GM18868 (cell line): ENCODE data around the gene CDSN.

ENCODE experiments used
- ATAC-seq: cut with Tn5 transposase; IDR thresholded peaks from one replicate; pipeline ENCODE4 v1.9.1; 2021; ENCODE audit warnings: mild to moderate bottlenecking, moderate library complexity; ENCODE audit not compliant: unreplicated experiment

CDSN gene

DNA sequence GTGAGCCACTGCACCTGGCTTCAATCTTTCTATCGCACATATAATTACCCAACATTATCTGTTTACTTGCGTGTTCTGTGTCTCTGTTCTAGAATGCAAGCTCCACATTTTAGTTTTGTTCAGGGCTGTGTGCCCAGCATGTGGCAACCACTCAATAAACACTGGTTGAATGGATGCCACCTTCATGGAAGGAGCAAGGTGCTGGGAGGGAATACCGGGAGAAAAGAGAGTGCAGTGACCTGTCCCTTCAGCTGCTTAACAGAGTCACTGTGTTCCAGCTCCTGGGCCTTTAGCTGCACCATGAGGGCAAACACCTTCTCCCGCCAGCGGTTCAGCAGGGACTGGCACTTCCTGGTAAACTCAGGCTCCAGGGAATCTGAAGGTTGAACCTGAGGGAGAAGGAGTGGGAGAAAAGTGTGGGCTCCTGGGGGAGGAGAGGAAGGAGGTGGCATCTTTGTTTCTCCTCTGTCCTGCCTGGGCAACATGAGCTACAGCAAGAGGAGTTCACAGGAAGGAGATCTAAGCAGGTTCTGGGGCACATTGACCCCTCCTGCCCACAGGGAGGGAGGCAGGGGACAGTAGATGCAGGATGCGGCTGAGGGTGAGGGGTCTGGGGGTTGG is 29.7 kb upstream of the CDSN start:
- no peak for ATAC-seq

- ATAC-seq: no peak
These were observed 25.1 kb upstream of the CDSN start for GRCh38 chr6:31145386-31145785.

- no peak for ATAC-seq
These were observed 24.7 kb upstream of the CDSN start for GRCh38 chr6:31144970-31145340.

- no peak for ATAC-seq
These were observed 24.2 kb upstream of the CDSN start for GRCh38 chr6:31144296-31144969.

DNA sequence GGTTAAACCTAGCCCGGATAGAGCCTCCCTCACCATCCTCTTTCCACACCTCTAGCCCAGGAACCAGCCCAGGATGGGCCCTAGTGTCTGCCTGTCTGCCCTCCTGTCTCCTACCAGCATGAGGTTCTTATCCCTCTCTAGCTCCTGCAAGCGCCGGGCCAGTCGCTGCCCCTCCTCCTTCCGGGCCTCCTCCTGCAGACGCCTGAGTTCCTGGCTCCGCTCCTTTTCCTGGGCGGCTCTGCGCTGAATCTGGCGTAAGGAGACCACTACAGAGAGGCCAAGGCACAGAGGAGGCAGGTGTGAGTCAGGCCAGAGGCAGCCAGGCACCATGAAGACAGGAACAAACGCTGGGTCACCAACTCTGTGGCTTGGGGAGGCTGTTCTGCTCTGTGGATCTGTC is 22.9 kb upstream of the CDSN start:
- ATAC-seq: no peak

GRCh38 chr6:31142361-31142761 is 22.1 kb upstream of the CDSN start:
- no peak for ATAC-seq

- no peak for ATAC-seq
These were observed 20.4 kb upstream of the CDSN start for GRCh38 chr6:31140643-31141042.

DNA sequence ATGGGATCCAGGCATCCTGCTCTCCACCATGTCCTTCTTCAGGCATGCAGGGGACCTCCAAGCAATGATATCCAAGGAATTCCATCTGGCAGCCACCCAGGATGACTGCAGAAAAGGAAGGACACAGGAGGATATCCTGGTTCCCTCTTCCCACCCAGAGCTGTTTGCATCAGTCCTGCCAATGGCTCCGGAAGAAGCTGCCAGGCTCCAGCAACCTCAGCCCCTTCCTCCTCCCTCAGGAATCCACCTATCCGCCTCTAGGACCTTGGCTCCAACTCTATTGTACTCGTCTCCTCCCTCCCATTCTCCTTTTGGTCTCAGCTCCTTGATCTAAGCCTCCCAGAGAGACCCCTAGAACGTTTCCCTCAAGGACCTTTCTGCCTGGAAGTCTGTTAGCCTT is 19.4 kb upstream of the CDSN start:
- ATAC-seq: no peak

DNA sequence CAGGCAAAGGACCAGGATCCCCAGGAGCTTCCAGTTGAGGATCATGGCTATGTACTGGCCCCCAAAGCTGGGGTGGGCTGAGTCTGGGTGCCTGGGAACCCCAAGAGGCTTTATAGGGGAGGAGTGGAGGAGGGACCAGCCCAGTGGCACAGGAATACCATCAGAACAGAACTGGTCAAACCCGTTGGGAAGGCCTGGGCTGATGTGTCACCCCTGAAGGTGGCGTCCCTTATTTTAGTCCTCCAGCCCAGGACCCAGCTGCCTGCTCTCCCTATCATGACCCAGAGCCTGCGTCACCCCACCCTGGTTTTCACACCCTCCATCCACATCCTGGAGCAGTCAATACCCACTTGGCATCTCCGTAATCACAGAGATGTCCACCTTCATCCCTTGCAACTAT is 18.7 kb upstream of the CDSN start, which contains the start of gene PSORS1C2:
Gene PSORS1C2 (minus strand): TSS at position 85 of the 400 bp plus-strand sequence. CDS start 40 bp downstream, at position 45.
- ATAC-seq: no peak

DNA sequence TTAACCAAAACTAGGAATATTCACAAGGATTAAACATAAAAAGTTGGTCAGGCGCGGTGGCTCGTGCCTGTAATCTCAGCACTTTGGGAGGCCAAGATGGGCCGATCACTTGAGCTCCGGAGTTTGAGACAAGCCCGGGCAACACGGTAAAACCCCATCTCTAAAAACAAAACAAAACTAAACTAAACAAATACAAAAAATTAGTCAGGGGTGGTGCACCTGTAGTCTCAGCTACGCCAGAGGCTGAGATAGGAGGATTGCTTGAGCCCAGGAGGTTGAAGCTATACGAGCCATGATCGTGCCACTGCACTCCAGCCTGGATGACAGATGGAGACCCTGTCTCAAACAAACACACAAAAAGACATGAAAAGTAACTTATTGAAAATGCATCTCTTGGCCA is 15.5 kb upstream of the CDSN start:
- peak; percentile 60 for ATAC-seq

GRCh38 chr6:31132806-31133205 is 12.6 kb upstream of the CDSN start:
- ATAC-seq: no peak

DNA sequence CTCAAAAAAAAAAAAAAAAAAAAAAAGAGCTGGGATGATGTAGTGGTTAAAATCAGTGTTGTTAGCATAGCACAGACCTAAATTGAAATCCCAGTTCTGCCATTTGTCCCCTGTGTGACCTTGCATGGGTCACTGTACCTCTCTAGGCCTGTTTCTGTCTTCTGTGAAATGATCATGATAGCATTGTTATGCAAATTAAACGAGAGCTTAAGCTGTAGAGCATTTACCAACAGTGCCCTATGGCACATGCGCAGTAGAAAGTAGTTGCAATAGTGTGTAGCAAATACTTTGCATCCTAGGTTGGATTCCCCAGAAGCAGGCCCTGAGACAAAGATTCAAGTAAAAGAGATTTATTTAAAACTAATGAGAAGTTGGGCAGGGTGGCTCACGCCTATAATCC is 11.3 kb upstream of the CDSN start:
- no peak for ATAC-seq

GRCh38 chr6:31130751-31131150 is 10.5 kb upstream of the CDSN start:
- ATAC-seq: no peak

DNA sequence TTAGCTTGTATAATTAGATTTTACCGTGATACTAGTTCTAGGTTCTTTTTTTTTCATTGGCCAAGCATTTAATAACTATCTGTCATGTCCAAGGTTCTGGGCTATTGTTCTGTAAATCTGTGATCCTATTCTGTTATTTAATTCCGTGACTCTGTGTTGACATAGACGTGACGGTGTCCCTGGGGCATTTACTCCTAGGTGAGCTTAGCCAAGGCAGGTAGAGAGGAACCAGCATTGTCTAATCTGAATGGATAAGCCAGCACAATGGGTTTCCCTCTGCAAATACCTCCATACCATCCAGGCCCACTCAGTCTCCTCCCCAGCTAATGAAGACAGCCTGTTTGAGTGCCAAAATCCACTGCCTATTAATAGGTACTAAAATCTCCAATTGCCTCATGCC is 8.9 kb upstream of the CDSN start:
- no peak for ATAC-seq

GRCh38 chr6:31128093-31128676 is 7.9 kb upstream of the CDSN start:
- no peak for ATAC-seq

DNA sequence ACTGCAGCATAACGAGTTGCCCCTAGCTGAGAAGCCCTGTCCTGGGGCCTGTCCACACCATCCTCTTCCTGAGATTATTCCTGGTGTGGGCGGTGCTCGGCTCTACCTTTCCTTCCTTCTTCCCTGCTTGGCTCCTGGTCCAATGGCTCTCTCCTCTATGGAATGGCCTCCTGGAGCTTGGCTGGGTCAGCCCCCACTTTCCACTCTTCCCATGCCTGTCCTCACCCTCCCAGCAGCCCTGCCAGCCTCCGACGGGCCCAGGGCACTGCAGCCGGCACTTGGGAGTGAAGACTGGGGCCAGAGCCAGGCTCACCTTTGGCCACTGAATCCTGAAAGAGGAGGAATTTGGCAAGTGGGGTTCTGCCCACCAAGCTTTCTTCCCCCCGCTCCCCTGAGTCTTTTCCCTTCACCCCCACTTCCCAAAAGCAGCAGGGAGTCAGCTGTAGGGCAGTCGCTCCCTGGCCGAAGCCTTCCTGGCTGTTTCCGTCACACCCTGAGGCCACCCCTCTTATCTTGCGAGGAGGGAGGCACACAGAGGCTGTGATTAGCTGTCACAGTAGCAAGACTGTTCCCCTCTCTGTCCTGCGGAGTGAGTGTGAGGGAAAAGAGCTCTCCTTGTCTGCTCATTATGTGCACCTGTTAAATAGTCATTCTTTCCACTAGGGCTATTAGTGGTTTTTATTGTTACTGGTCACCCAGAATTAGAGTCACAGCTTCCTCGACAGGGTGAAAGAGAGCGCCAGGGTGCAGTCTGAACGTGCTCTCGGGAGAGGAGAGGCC is 6.3 kb upstream of the CDSN start:
- no peak for ATAC-seq

GRCh38 chr6:31125586-31126363 is 5.5 kb upstream of the CDSN start:
- ATAC-seq: no peak

DNA sequence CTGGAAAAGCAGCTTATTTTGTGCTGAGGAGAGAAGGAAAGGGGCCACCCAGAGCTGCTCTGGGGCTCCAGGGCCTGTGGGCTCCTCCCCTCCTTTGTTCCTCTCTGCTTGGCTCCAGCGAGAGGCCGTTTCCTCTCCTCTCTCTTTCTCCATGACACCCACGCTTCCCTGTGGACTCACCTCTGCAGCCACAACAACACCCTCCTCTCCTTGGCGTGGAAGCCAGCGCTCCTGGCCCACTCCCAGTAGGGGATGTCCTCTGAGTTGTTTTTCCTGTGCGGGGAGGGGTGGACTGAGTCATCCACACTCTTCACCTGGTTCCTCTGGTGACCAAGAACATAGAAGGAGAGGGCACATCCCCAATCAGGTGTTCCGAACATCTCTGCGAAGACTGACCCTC is 4.9 kb upstream of the CDSN start:
- no peak for ATAC-seq

DNA sequence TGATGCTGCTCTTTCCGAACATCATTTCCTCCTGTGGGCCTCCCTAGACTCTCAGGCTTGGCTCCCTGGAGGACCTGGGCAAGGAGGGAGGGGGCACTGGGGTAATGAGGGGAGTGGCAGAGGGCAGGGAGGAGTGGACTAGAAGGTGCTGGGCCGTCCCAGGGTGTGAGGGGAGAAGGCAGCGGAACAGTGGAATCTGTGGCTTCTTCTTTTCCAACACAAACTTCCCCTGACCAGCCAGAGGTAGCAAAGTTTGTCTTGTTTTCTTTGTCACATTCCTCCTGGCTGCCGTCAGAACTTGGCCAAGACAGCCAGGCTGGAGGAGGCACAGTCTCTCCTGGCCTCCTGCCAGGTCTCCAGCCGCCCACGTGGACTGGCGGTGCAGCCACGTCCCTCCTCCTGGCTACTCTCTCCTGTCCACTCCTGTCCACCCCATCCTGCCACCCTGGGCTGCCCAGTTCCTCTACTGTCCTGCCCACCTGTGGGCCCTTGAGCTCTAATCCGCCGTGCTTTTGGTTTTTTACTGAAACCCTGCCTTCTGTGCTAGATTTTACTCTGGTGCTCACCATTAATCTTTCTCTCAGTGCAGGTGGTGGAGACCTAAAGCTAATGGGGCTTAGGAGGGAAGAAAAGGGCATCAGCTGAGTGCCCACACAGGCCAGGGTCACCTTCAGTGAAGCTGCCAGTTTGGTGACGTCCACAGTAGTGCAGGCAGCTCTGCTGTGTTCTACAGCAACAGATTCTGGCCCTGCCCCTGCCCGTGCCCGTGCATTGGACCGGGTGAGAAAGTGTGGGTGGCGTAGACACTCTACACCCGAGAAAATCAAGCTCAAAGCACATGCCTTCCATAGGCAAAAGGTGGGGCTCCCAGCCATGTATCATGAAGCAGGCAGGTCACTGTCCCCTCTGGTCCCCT is 2.8 kb upstream of the CDSN start:
- ATAC-seq: no peak
